Gastroesophageal sphincter (tissue), 4 donors: ENCODE measurements around the gene BET1. TPM values are rescaled to one million over a fixed set of nuclear protein-coding genes. Genes with fewer than 3 reads are reported as not detected.

ENCODE experiments used
- ATAC-seq: fragments of 150-250 bp; one replicate; pipeline ENCODE4 v1.9.1; 2016; ENCODE audit warnings: mild to moderate bottlenecking, moderate library complexity
- H3K27ac ChIP-seq, 4 donors: fragments of 200-600 bp; sonication (generic) in 3 of 4; 1 replicate in 3 of 4; 2 replicates in 1 of 4; pipeline ENCODE4 v1.5.1; 2016 to 2019
- H3K27me3 ChIP-seq: fragments of 200-600 bp; sonication (generic); one replicate; pipeline ENCODE4 v1.5.1; 2019
- H3K36me3 ChIP-seq, 2 donors: fragments of 200-600 bp; sonication (generic); one replicate each; pipeline ENCODE4 v1.5.1; 2019; ENCODE audit warnings: control low read depth in 1 of 2
- H3K4me1 ChIP-seq, 3 donors: fragments of 200-600 bp; sonication (generic); 1 replicate in 2 of 3; 2 replicates in 1 of 3; pipeline ENCODE4 v1.5.1; 2016 to 2019; ENCODE audit warnings: control low read depth in 2 of 3
- H3K4me3 ChIP-seq, 2 donors: fragments of 200-600 bp; sonication (generic); one replicate each; pipeline ENCODE4 v1.5.1; 2019; ENCODE audit warnings: mild to moderate bottlenecking in 1 of 2, moderate library complexity in 1 of 2
- H3K9me3 ChIP-seq, 3 donors: fragments of 200-600 bp; sonication (generic); one replicate each; pipeline ENCODE4 v1.5.1; 2017 to 2019; ENCODE audit warnings: control low read depth in 2 of 3
- CTCF ChIP-seq, 4 experiments: fragments of 200-600 bp in 2 of 4; fragments of 450-650 bp in 2 of 4; sonication (generic) in 1 of 4; IDR thresholded peaks; one replicate each; pipeline ENCODE4 v1.5.1; 2017 to 2019; ENCODE audit warnings: antibody characterized with exemption in 4 of 4, mild to moderate bottlenecking in 2 of 4, moderate library complexity in 2 of 4
- EP300 ChIP-seq: sonication (generic); formaldehyde crosslinking; IDR thresholded peaks from one replicate; pipeline ENCODE4 v1.6.1; 2017; ENCODE audit warnings: antibody characterized with exemption, mild to moderate bottlenecking
- POLR2A ChIP-seq, 2 donors: fragments of 450-650 bp; IDR thresholded peaks; one replicate each; pipeline ENCODE4 v1.6.1; 2017; ENCODE audit warnings: antibody characterized with exemption in 2 of 2, mild to moderate bottlenecking in 2 of 2, moderate library complexity in 1 of 2
- POLR2AphosphoS5 ChIP-seq: sonication (generic); formaldehyde crosslinking; IDR thresholded peaks from one replicate; pipeline ENCODE4 v1.6.1; 2017; ENCODE audit warnings: antibody characterized with exemption
- WGBS, 2 donors: methylation state at CpG; one replicate each; pipeline ENCODE4 v1.1.5; 2018; ENCODE audit warnings: low coverage in 1 of 2; 5-methylcytosine and 5-hydroxymethylcytosine counted together
- total RNA-seq, 4 donors: library from RNA; depleted of rRNA; stranded (reverse); fragments of >200 nt; gene quantifications; one replicate each; pipeline ENCODE4 v1.1.0, GENCODE V29; 2016

Gene BET1, protein sequence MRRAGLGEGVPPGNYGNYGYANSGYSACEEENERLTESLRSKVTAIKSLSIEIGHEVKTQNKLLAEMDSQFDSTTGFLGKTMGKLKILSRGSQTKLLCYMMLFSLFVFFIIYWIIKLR
- 10 to 100 TPM; 13.4 to 22.7 (median 19.4) TPM for total RNA-seq

DNA sequence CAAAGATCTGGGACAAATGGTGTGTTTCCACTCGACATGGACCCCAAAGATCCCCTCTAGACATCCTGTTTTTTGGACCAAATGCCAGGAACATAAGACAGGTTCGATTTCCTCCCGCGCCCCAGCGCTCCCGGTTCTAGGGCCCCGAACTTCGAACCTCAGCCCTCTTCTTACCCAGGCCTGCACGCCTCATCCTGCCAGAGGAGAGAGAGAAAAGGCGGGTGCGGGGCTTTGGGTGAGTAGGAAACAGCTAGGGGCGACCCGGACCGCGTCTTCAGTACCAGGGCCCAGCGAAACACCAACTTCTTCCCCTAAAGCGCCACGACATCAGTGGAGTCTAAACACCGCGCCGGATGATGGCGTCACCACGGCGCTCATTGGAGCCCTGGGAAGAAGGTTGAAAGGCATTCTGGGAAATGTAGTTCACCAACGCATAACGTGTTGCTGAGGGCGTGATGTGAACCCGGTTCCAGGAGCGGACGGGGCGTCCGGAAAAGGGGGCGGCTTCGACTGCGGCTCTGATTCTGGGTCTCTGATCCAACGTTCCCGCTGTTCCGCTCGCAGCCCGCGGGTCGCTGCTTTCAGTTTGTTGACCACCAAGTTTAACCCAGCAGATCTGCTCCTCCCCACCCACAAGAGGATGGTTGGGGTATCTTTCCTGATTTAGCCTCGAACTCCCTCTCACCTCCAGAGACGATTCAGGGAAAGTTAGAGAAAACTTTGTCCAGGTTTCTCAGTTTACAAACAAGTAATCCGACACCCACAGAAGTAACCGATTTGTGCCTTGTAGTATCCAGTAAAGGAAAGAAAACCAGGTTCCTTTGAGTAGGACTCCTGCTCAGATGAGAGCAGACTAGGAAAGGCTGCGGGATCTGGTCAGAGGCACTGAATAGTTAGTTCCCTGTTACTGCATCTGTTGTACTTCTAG, at the start of gene BET1:
BET1 (minus strand) TSS at position 332 of the 928 bp plus-strand sequence; CDS start at position 193, 139 bp downstream.
- H3K9me3 ChIP-seq: no peaks in the 10 kb centered on the region
- H3K27ac ChIP-seq: peak within 1 kb of the TSS; percentile 82 to 89 (median 86)
- H3K4me1 ChIP-seq: peaks cover 0 to 37% (median 2%) of the 10 kb centered on the region in 3 donors
- peak; percentile 90 for TF ChIP-seq POLR2AphosphoS5
- TF ChIP-seq CTCF (IDR thresholded peaks at IDR 0.05): peak in 1 of 4 experiments; percentile 25
- TF ChIP-seq POLR2A (IDR thresholded peaks at IDR 0.05): peak; percentile 39 to 52
- no peak for TF ChIP-seq EP300
- H3K27me3 ChIP-seq: no peaks in the 10 kb centered on the region
- peak within 1 kb of the TSS; percentile 75 to 96 for H3K4me3 ChIP-seq
- peak; percentile 98 for ATAC-seq
- H3K36me3 ChIP-seq: peaks cover 0 to 5% of the 10 kb centered on the region in 2 donors
- 1 to 5% methylated on average over 3 to 23 of the region's 47 CpGs for WGBS, 2 donors

DNA sequence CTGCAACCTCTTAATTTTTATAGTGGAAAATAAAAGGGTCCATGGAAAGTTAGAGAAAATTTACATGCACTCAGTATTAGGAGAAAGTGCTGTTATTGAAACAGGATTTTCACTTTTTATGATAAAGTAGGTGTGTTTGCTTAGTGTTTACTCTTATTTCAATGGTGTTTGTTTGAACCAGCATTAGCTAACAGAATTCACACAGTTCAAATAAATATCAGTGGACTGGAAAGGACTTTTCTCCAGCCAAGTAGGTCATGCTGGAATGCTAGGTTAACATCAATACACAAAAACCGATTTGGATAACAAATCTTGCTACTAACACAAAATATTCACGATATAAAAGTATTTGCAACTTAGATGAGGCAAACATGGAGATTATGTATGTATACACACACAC, 49.4 kb upstream of the BET1 start:
- WGBS, 2 donors: 6 to 23% methylated on average over 2 of the region's 2 CpGs
- Histone ChIP-seq H3K36me3 (no peaks in the 10 kb centered on the region), H3K4me1 (no peaks in the 10 kb centered on the region), H3K9me3 (no peaks in the 10 kb centered on the region), H3K27me3 (no peaks in the 10 kb centered on the region), H3K27ac (no peak overlapping the region), H3K4me3 (no peak overlapping the region)
- TF ChIP-seq CTCF (IDR thresholded peaks at IDR 0.05) (no peak), POLR2A (IDR thresholded peaks at IDR 0.05) (no peak), POLR2AphosphoS5 (no peak), EP300 (no peak)
- no peak for ATAC-seq

DNA sequence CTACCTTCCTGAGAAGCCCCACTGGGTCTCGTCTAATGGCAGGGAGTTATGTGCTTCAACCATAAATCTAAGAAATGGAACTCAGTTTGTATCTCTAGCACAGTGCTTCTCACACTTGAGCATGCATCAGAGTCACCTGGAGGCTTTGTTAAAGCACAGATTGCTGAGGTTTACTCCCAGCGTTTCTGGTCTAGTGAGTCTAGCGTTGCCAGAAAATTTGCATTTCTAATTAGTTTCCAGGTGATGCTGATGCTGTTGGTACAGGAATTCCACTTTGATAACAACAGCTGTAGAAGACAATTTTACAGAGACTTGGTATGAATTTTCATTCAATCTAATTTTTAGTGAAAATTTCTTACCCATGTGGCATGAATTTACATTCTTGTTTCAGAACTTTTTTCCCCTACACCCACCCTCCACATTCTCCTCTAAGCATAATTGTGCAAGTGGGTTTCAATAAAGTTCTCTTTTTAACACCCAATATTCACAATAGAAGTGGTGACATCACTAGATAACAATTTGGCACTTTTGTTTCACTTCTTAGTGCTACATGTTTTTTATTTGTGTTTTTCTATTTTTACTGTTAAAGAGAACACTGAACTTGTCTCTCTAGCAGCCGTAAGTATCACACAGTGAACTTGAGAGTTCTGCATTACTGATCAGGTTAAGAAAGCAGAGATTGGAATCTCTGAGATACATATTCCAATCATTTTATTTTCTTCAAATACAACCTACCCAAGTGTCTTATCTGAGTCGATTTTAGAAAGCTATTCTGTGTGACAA, 48.4 kb upstream of the BET1 start:
- Histone ChIP-seq H3K4me3 (no peak overlapping the region), H3K4me1 (no peaks in the 10 kb centered on the region), H3K36me3 (no peaks in the 10 kb centered on the region), H3K27me3 (no peaks in the 10 kb centered on the region), H3K9me3 (no peaks in the 10 kb centered on the region), H3K27ac (no peak overlapping the region)
- TF ChIP-seq POLR2A (IDR thresholded peaks at IDR 0.05) (no peak), EP300 (no peak), CTCF (IDR thresholded peaks at IDR 0.05) (no peak), POLR2AphosphoS5 (no peak)
- 43% methylated on average over 5 of the region's 5 CpGs for WGBS, 2 donors
- no peak for ATAC-seq

DNA sequence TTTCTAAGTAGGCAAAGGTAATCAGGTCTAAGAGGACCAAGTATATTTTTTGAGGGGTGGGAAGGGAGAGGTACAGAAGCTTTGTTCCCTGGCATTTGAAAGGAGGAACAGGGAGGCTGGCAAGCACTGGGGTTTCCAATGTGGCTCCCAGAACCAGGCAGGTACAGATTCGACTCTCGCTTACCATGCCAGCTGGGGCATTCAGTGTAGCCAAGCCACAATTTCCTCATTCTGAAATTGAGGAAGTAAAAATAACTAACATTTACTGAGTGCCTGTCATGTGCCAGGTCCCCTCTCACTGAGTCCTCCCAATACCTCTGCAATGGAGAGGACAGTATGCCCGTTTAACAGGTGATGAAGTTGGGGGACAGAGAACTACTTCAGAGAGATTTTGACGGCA, 45.9 kb upstream of the BET1 start:
- H3K27me3 ChIP-seq: no peaks in the 10 kb centered on the region
- H3K36me3 ChIP-seq: no peaks in the 10 kb centered on the region
- no peaks in the 10 kb centered on the region for H3K4me1 ChIP-seq
- no peaks in the 10 kb centered on the region for H3K9me3 ChIP-seq
- WGBS, 2 donors: 81 to 93% methylated on average over 2 to 4 of the region's 4 CpGs
- no peak for ATAC-seq
- TF ChIP-seq POLR2A (IDR thresholded peaks at IDR 0.05): no peak
- no peak overlapping the region for H3K27ac ChIP-seq
- no peak overlapping the region for H3K4me3 ChIP-seq

GRCh38 chr7:94049615-94050014, 45.5 kb upstream of the BET1 start:
- Histone ChIP-seq H3K27me3 (no peaks in the 10 kb centered on the region), H3K36me3 (no peaks in the 10 kb centered on the region), H3K9me3 (no peaks in the 10 kb centered on the region), H3K4me3 (no peak overlapping the region), H3K27ac (no peak overlapping the region), H3K4me1 (no peaks in the 10 kb centered on the region)
- 19 to 24% methylated on average over 3 to 5 of the region's 5 CpGs for WGBS, 2 donors
- no peak for TF ChIP-seq EP300
- no peak for ATAC-seq
